ENCODE measurements around the gene VNN1. TPM values are rescaled to one million over a fixed set of nuclear protein-coding genes. Genes with fewer than 3 reads are reported as not detected.

The VNN1 gene
- total RNA-seq, 2 experiments from 2014 or later, result not detected

- Mint-ChIP-seq H3K4me1 (ENCODE audit: low read depth) (peaks cover 26% of the 10 kb centered on the region), H3K36me3 (ENCODE audit: low read depth) (peaks cover 64% of the 10 kb centered on the region), H3K27ac (no peak overlapping the region), H3K4me3 (no peak overlapping the region), H3K27me3 (no peaks in the 10 kb centered on the region), H3K9me3 (no peaks in the 10 kb centered on the region)
- ATAC-seq, result no peak
- ChIA-PET CTCF (interaction anchor here (0.9 to 2.1 kb wide), 4 partner anchors 9 to 1168 kb away, joined by 3 to 6 read pairs (median 5); no protein-coding TSS in a partner anchor), POLR2A (interaction anchor here (1.5 kb wide), 1 partner anchor 68 kb away, joined by 7 read pairs; no protein-coding TSS in a partner anchor)
- intact Hi-C loops (cut with micrococcal nuclease), result no loop called here
- no peak for DNase-seq
- no peak for TF ChIP-seq CTCF (IDR thresholded peaks at IDR 0.05)
These were observed 34.6 kb upstream of the VNN1 start for GRCh38 chr6:132748446-132748845.

GRCh38 chr6:132746048-132746447 lies 32.2 kb upstream of the VNN1 start:
- no peaks in the 10 kb centered on the region for H3K27me3 Mint-ChIP-seq
- H3K4me1 Mint-ChIP-seq (ENCODE audit: low read depth), result peaks cover 18% of the 10 kb centered on the region
- H3K27ac Mint-ChIP-seq, result no peak overlapping the region
- peaks cover 8% of the 10 kb centered on the region for H3K9me3 Mint-ChIP-seq
- H3K36me3 Mint-ChIP-seq (ENCODE audit: low read depth), result peaks cover 64% of the 10 kb centered on the region
- no peak for ATAC-seq
- intact Hi-C loops (cut with micrococcal nuclease), result no loop called here
- ChIA-PET CTCF (no interaction called here), POLR2A (no interaction called here)
- TF ChIP-seq CTCF (IDR thresholded peaks at IDR 0.05), result no peak
- no peak for DNase-seq
- no peak overlapping the region for H3K4me3 Mint-ChIP-seq

- no peak overlapping the region for H3K4me3 Mint-ChIP-seq
- H3K4me1 Mint-ChIP-seq (ENCODE audit: low read depth), result peaks cover 3% of the 10 kb centered on the region
- POLR2A ChIA-PET, result no interaction called here
- TF ChIP-seq CTCF (IDR thresholded peaks at IDR 0.05), result no peak
- ATAC-seq (no peak), DNase-seq (no peak)
- intact Hi-C loops (cut with micrococcal nuclease), result no loop called here
- no peaks in the 10 kb centered on the region for H3K27me3 Mint-ChIP-seq
- peaks cover 42% of the 10 kb centered on the region for H3K36me3 Mint-ChIP-seq (ENCODE audit: low read depth)
- no peak overlapping the region for H3K27ac Mint-ChIP-seq
- peaks cover 17% of the 10 kb centered on the region for H3K9me3 Mint-ChIP-seq
- CTCF ChIA-PET, result no interaction called here
These were observed 28.6 kb upstream of the VNN1 start for GRCh38 chr6:132742495-132742894.

- Mint-ChIP-seq H3K27ac (no peak overlapping the region), H3K4me3 (no peak overlapping the region), H3K4me1 (ENCODE audit: low read depth) (peaks cover 13% of the 10 kb centered on the region), H3K36me3 (ENCODE audit: low read depth) (peaks cover 35% of the 10 kb centered on the region), H3K27me3 (no peaks in the 10 kb centered on the region), H3K9me3 (peaks cover 17% of the 10 kb centered on the region)
- POLR2A ChIA-PET, result no interaction called here
- ATAC-seq (no peak), DNase-seq (no peak)
- CTCF ChIA-PET, result interaction anchor here (1.1 kb wide), 1 partner anchor 13 kb away, joined by 3 read pairs; no protein-coding TSS in a partner anchor
- intact Hi-C loops (cut with micrococcal nuclease), result no loop called here
- no peak for TF ChIP-seq CTCF (IDR thresholded peaks at IDR 0.05)
These were observed 27.4 kb upstream of the VNN1 start for GRCh38 chr6:132741281-132741680.

- H3K27me3 Mint-ChIP-seq, result no peaks in the 10 kb centered on the region
- H3K9me3 Mint-ChIP-seq, result peaks cover 12% of the 10 kb centered on the region
- H3K36me3 Mint-ChIP-seq (ENCODE audit: low read depth), result peaks cover 4% of the 10 kb centered on the region
- DNase-seq (no peak), ATAC-seq (peak; percentile 74)
- no peak for TF ChIP-seq CTCF (IDR thresholded peaks at IDR 0.05)
- intact Hi-C loops (cut with micrococcal nuclease), result no loop called here
- ChIA-PET CTCF (interaction anchor here (1.1 kb wide), 1 partner anchor 44 kb away, joined by 3 read pairs; no protein-coding TSS in a partner anchor), POLR2A (interaction anchor here (0.9 to 1.6 kb wide), 3 partner anchors 62 to 78 kb away, joined by 3 to 4 read pairs (median 3); partner anchors contain the start of genes RPS12 and SLC18B1)
- peaks cover 20% of the 10 kb centered on the region for H3K4me1 Mint-ChIP-seq (ENCODE audit: low read depth)
- no peak overlapping the region for H3K4me3 Mint-ChIP-seq
- peak overlapping the region; percentile 11 for H3K27ac Mint-ChIP-seq
These were observed 22.4 kb upstream of the VNN1 start for GRCh38 chr6:132736239-132736638.
